ENCODE data around the gene SCRN1. TPM values are rescaled to one million over a fixed set of nuclear protein-coding genes. Genes with fewer than 3 reads are reported as not detected.
"Not testable (repeated sequence)": the region's sequence is repeated elsewhere in the genome, so short reads cannot be mapped to it uniquely, and the experiment has no call there.

SCRN1 gene
- total and polyA plus RNA-seq, 9 donors: 23.0 to 46.1 (median 32.2) TPM

GRCh38 chr7:29971566-29972314 lies 17.9 kb downstream of the SCRN1 start:
- no CpG with 5 or more reads among the region's 5 CpGs for WGBS (ENCODE audit: insufficient coverage)
- Histone ChIP-seq H3K27ac (ENCODE audit: low read length) (no peak overlapping the region), H3K36me3 (ENCODE audit: control insufficient read depth, insufficient read depth, low read length) (peaks cover 2% of the 10 kb centered on the region), H3K9me3 (replicated peaks; ENCODE audit: control insufficient read depth, low read depth, low read length) (no peaks in the 10 kb centered on the region), H3K4me3 (ENCODE audit: low read length) (no peak overlapping the region), H3K27me3 (ENCODE audit: control insufficient read depth, insufficient read depth, low read length) (no peaks in the 10 kb centered on the region), H3K4me1 (ENCODE audit: control insufficient read depth, insufficient read depth, low read length) (peaks cover 4% of the 10 kb centered on the region)
- no peak for DNase-seq

DNA sequence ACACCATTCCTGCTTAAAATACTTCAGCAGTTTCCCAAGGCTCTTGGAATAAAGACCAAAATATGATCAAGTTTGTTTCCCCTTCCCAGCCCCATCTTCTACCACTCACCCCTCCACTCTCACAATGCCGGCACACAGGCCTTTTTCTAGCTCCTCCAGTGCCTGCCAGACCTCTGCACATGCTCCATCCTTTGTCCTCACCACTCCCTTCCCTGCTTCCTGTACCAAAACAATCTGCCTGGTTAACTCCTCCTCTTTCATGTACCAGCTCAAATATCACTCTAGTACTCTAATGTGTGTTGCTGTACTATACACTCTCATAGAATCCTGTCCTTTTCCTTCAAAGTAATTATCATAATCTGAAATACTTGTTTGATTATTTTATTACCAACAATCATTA lies 19.4 kb downstream of the SCRN1 start:
- H3K36me3 ChIP-seq (ENCODE audit: control insufficient read depth, insufficient read depth, low read length): peaks cover 4% of the 10 kb centered on the region
- no peak overlapping the region for H3K4me3 ChIP-seq (ENCODE audit: low read length)
- H3K27ac ChIP-seq (ENCODE audit: low read length): no peak overlapping the region
- no peaks in the 10 kb centered on the region for H3K9me3 ChIP-seq (replicated peaks; ENCODE audit: control insufficient read depth, low read depth, low read length)
- DNase-seq: no peak
- WGBS (ENCODE audit: insufficient coverage): 63% methylated on average over 1 of the region's 1 CpG
- H3K27me3 ChIP-seq (ENCODE audit: control insufficient read depth, insufficient read depth, low read length): no peaks in the 10 kb centered on the region
- peaks cover 2% of the 10 kb centered on the region for H3K4me1 ChIP-seq (ENCODE audit: control insufficient read depth, insufficient read depth, low read length)

DNA sequence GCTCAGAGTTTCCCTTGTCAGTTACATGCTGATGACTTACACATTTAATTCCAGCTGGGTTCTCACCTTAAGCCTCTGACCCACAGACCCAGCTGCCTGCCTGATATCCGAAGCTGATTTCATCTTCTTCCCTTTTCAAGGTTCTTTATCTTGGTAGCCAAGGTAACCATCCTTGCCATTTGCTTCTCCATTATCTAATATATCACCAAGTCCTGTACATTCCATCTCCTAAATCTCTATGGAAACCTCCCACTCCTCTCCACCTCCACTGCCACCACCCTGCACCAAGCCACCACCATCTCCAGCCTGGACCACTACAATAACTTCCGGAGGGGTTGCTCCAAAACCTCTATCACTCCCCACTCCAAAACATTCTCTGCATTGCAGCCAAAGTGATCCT lies 19.9 kb downstream of the SCRN1 start:
- WGBS (ENCODE audit: insufficient coverage): 85% methylated on average over 2 of the region's 2 CpGs
- H3K27me3 ChIP-seq (ENCODE audit: control insufficient read depth, insufficient read depth, low read length): no peaks in the 10 kb centered on the region

DNA sequence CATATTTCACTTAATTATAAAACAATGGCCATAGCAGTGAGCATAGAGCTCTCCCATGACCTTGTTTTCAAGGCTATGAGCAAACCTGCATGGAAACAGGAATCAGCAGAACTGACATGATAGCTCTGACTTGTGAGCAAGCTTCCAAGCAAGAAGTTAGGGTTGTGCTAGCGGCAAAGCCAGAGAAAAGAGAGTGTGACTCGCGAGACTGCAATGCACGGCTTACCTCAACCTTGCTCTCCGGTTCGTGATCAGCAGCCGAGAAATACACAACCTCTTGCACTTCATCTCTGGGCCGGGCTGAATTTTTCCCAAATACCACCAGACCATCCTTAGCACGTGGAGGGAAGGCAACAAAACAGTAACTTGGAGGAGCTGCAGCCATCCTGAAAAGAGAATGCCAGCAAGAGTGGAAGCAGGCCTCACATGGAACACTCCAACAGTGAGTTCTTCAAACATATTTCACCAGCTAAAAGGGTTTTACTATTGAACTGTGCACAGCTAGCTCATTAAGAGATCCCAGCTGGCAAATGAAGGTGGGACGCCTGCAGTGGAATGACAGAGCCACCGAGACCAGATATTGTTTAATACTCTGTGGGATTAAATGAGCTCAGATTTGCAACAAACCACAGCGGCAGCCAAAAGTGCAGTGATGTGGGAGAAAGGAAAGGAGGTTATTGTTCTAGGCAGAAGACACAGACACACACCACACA lies 20.8 kb downstream of the SCRN1 start:
- H3K27me3 ChIP-seq (ENCODE audit: control insufficient read depth, insufficient read depth, low read length): no peaks in the 10 kb centered on the region
- H3K27ac ChIP-seq (ENCODE audit: low read length): no peak overlapping the region
- peaks cover 2% of the 10 kb centered on the region for H3K4me1 ChIP-seq (ENCODE audit: control insufficient read depth, insufficient read depth, low read length)
- H3K4me3 ChIP-seq (ENCODE audit: low read length): no peak overlapping the region
- WGBS (ENCODE audit: insufficient coverage): 52% methylated on average over 4 of the region's 12 CpGs
- no peak for DNase-seq
- no peaks in the 10 kb centered on the region for H3K9me3 ChIP-seq (replicated peaks; ENCODE audit: control insufficient read depth, low read depth, low read length)
- H3K36me3 ChIP-seq (ENCODE audit: control insufficient read depth, insufficient read depth, low read length): peaks cover 4% of the 10 kb centered on the region

More for the DNA sequence above, 19.9 kb downstream of the SCRN1 start:
- no peak for DNase-seq
- H3K9me3 ChIP-seq (replicated peaks; ENCODE audit: control insufficient read depth, low read depth, low read length): no peaks in the 10 kb centered on the region
- peaks cover 2% of the 10 kb centered on the region for H3K4me1 ChIP-seq (ENCODE audit: control insufficient read depth, insufficient read depth, low read length)
- peaks cover 4% of the 10 kb centered on the region for H3K36me3 ChIP-seq (ENCODE audit: control insufficient read depth, insufficient read depth, low read length)
- no peak overlapping the region for H3K4me3 ChIP-seq (ENCODE audit: low read length)
- H3K27ac ChIP-seq (ENCODE audit: low read length): no peak overlapping the region

- WGBS (ENCODE audit: insufficient coverage): 57% methylated on average over 2 of the region's 3 CpGs
- Histone ChIP-seq H3K4me1 (ENCODE audit: control insufficient read depth, insufficient read depth, low read length) (peaks cover 2% of the 10 kb centered on the region), H3K9me3 (replicated peaks; ENCODE audit: control insufficient read depth, low read depth, low read length) (no peaks in the 10 kb centered on the region)
These were observed 24.6 kb downstream of the SCRN1 start for GRCh38 chr7:29965030-29965429.

GRCh38 chr7:29962035-29962434 lies 27.6 kb downstream of the SCRN1 start:
- Histone ChIP-seq H3K4me1 (ENCODE audit: control insufficient read depth, insufficient read depth, low read length) (no peaks in the 10 kb centered on the region), H3K9me3 (replicated peaks; ENCODE audit: control insufficient read depth, low read depth, low read length) (no peaks in the 10 kb centered on the region), H3K36me3 (ENCODE audit: control insufficient read depth, insufficient read depth, low read length) (peaks cover 3% of the 10 kb centered on the region), H3K27ac (ENCODE audit: low read length) (no peak overlapping the region), H3K4me3 (ENCODE audit: low read length) (no peak overlapping the region), H3K27me3 (ENCODE audit: control insufficient read depth, insufficient read depth, low read length) (no peaks in the 10 kb centered on the region)
- no peak for DNase-seq
- WGBS (ENCODE audit: insufficient coverage): 100% methylated on average over 1 of the region's 1 CpG

More at GRCh38 chr7:29965030-29965429, 24.6 kb downstream of the SCRN1 start:
- Histone ChIP-seq H3K27ac (ENCODE audit: low read length) (no peak overlapping the region), H3K27me3 (ENCODE audit: control insufficient read depth, insufficient read depth, low read length) (no peaks in the 10 kb centered on the region), H3K4me3 (ENCODE audit: low read length) (no peak overlapping the region), H3K36me3 (ENCODE audit: control insufficient read depth, insufficient read depth, low read length) (peaks cover 4% of the 10 kb centered on the region)
- no peak for DNase-seq

DNA sequence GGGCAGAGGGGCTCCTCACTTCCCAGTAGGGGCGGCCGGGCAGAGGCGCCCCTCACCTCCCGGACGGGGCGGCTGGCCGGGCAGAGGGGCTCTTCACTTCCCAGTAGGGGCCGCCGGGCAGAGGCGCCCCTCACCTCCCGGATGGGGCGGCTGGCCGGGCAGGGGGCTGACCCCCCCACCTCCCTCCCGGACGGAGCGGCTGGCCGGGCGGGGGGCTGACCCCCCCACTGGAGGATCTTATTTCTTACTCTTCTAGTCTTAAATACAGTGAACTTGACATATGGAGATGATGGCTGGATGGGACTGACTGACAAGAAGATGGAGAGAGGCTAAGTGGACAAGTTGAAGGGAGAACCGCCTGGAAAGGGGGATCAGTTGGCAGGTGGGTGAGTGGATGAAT lies 28.0 kb downstream of the SCRN1 start:
- not testable (repeated sequence) for H3K4me1 ChIP-seq (ENCODE audit: control insufficient read depth, insufficient read depth, low read length); H3K27ac ChIP-seq (ENCODE audit: low read length); H3K36me3 ChIP-seq (ENCODE audit: control insufficient read depth, insufficient read depth, low read length); DNase-seq; H3K27me3 ChIP-seq (ENCODE audit: control insufficient read depth, insufficient read depth, low read length); H3K4me3 ChIP-seq (ENCODE audit: low read length); H3K9me3 ChIP-seq (replicated peaks; ENCODE audit: control insufficient read depth, low read depth, low read length)
- WGBS (ENCODE audit: insufficient coverage): no CpG with 5 or more reads among the region's 19 CpGs

GRCh38 chr7:29958667-29959358 lies 30.8 kb downstream of the SCRN1 start:
- H3K36me3 ChIP-seq (ENCODE audit: control insufficient read depth, insufficient read depth, low read length): peaks cover 16% of the 10 kb centered on the region
- no peaks in the 10 kb centered on the region for H3K27me3 ChIP-seq (ENCODE audit: control insufficient read depth, insufficient read depth, low read length)
- no peak overlapping the region for H3K27ac ChIP-seq (ENCODE audit: low read length)
- 100% methylated on average over 3 of the region's 8 CpGs for WGBS (ENCODE audit: insufficient coverage)
- peaks cover 6% of the 10 kb centered on the region for H3K4me1 ChIP-seq (ENCODE audit: control insufficient read depth, insufficient read depth, low read length)
- no peak overlapping the region for H3K4me3 ChIP-seq (ENCODE audit: low read length)
- DNase-seq: no peak
- no peaks in the 10 kb centered on the region for H3K9me3 ChIP-seq (replicated peaks; ENCODE audit: control insufficient read depth, low read depth, low read length)

DNA sequence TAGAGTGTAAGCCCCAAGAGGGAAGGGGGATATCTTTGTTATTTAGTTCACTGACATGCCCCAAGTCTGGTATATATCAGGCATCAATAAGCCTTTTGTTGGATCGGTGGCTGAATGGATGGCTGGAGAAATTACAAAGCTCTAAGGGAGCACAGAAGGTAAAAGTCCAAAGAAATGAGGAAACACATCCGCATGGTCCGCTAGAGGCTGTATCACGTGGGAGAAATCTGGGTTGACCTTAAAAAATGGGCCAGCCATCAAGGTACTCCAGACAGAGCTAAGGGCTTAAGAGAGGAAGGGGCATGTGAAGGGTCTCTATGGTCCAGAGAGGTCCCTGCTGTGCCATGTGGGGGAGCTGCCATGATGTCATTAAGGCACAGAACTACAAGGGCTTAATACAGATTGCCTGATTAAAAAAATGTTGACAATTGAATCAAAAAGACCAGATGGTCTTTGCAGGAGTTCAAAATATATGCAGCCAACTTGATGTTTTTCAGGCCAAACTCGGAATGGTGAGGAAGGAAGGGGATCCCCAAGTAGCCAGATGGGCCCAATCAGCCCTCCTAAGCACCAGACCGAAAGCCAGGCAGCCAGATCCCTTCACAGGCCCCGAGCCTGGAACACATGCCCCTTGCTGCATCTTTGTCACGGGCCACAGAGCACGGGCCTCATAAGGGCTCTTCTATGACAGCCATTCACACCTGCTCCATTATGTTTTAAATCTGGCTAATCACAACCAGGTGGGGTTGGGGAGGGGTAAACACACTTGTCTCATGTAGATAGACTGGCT lies 31.9 kb downstream of the SCRN1 start:
- DNase-seq: no peak
- peaks cover 6% of the 10 kb centered on the region for H3K4me1 ChIP-seq (ENCODE audit: control insufficient read depth, insufficient read depth, low read length)
- peaks cover 22% of the 10 kb centered on the region for H3K36me3 ChIP-seq (ENCODE audit: control insufficient read depth, insufficient read depth, low read length)
- H3K9me3 ChIP-seq (replicated peaks; ENCODE audit: control insufficient read depth, low read depth, low read length): no peaks in the 10 kb centered on the region
- WGBS (ENCODE audit: insufficient coverage): 70% methylated on average over 5 of the region's 9 CpGs
- no peak overlapping the region for H3K4me3 ChIP-seq (ENCODE audit: low read length)
- no peak overlapping the region for H3K27ac ChIP-seq (ENCODE audit: low read length)
- H3K27me3 ChIP-seq (ENCODE audit: control insufficient read depth, insufficient read depth, low read length): no peaks in the 10 kb centered on the region
